SK-N-MC (cell line): ENCODE results near the gene GEN1.

Experiments used
- EZH2 ChIP-seq: fragments of 200-600 bp; sonication (generic); IDR thresholded peaks from one replicate; pipeline ENCODE4 v1.6.1; 2017; ENCODE audit warnings: antibody characterized with exemption
- POLR2AphosphoS5 ChIP-seq: IDR thresholded peaks from 2 replicates; pipeline ENCODE4 v1.6.1; 2012; ENCODE audit warnings: mild to moderate bottlenecking, low read depth, low read length, borderline replicate concordance

- TF ChIP-seq EZH2: no peak
- no peak for TF ChIP-seq POLR2AphosphoS5
Observed at GRCh38 chr2:17835516-17835915, 81.6 kb downstream of the GEN1 start.
